HG02642 (cell line): ENCODE measurements around the gene MPHOSPH9.

Experiments used
- ATAC-seq: cut with Tn5 transposase; IDR thresholded peaks from one replicate; pipeline ENCODE4 v1.9.1; 2021; ENCODE audit warnings: mild to moderate bottlenecking; ENCODE audit not compliant: unreplicated experiment, poor library complexity

Gene MPHOSPH9

GRCh38 chr12:123108682-123109066, 124.3 kb downstream of the MPHOSPH9 start:
- no peak for ATAC-seq

- no peak for ATAC-seq
Measured at GRCh38 chr12:123107926-123108681, 124.8 kb downstream of the MPHOSPH9 start.

GRCh38 chr12:123106640-123107359, 126.1 kb downstream of the MPHOSPH9 start:
- ATAC-seq = no peak

GRCh38 chr12:123105211-123105826, 127.6 kb downstream of the MPHOSPH9 start:
- no peak for ATAC-seq

- ATAC-seq = no peak
Measured at GRCh38 chr12:123104809-123105208, 128.1 kb downstream of the MPHOSPH9 start.
